Calu3 (cell line): ENCODE data around the gene TMEM40. TPM values are rescaled to one million over a fixed set of nuclear protein-coding genes. Genes with fewer than 3 reads are reported as not detected.

Experiments used
- BruUV-seq: library from RNA; stranded (reverse); fragments of 400-500 nt; replicated peaks from 2 replicates; lab custom pipeline; 2021; lab: Mats Ljungman, UMichigan
- CTCF ChIA-PET: fragments of 300-600 bp; sonication (Branson Sonifier 250); formaldehyde crosslinking; loops from one replicate; lab custom pipeline; 2022; ENCODE audit warnings: antibody characterized with exemption; lab: Charles Lee
- DNase-seq: peaks from one replicate; pipeline ENCODE4 v3.0.0; 2022
- H3K27ac Mint-ChIP-seq: one replicate; pipeline ENCODE4 v1.8.0; 2022; ENCODE audit warnings: mixed read lengths; ENCODE audit not compliant: unreplicated experiment
- H3K27me3 Mint-ChIP-seq: one replicate; pipeline ENCODE4 v1.8.0; 2022; ENCODE audit warnings: mixed read lengths; ENCODE audit not compliant: unreplicated experiment
- H3K36me3 Mint-ChIP-seq: one replicate; pipeline ENCODE4 v1.8.0; 2022; ENCODE audit warnings: mild to moderate bottlenecking, moderate library complexity, mixed read lengths; ENCODE audit not compliant: insufficient read depth, unreplicated experiment
- H3K4me1 Mint-ChIP-seq: one replicate; pipeline ENCODE4 v1.8.0; 2022; ENCODE audit warnings: mild to moderate bottlenecking, low read depth, mixed read lengths; ENCODE audit not compliant: unreplicated experiment
- H3K4me3 Mint-ChIP-seq: one replicate; pipeline ENCODE4 v1.8.0; 2022; ENCODE audit warnings: mild to moderate bottlenecking, low read depth, moderate library complexity, mixed read lengths; ENCODE audit not compliant: unreplicated experiment
- H3K9me3 Mint-ChIP-seq: one replicate; pipeline ENCODE4 v1.8.0; 2022; ENCODE audit warnings: low read depth, mixed read lengths; ENCODE audit not compliant: unreplicated experiment
- CTCF ChIP-seq: fragments of 200-600 bp; IDR thresholded peaks from one replicate; pipeline ENCODE4 v1.8.0; 2022; ENCODE audit warnings: antibody characterized with exemption; ENCODE audit not compliant: unreplicated experiment
- intact Hi-C: fragments of 100-400 bp; cut with micrococcal nuclease; formaldehyde crosslinking; loops from one replicate; pipeline ENCODE4 v1.10.0; 2022; ENCODE audit not compliant: unreplicated experiment
- total RNA-seq: library from RNA; stranded (reverse); gene quantifications from 2 replicates; pipeline ENCODE4 v1.2.3, GENCODE V29; 2022

TMEM40 gene
- total RNA-seq, 1 experiment from 2014 or later, result 0.42 TPM

GRCh38 chr3:12730506-12731242, 28.4 kb downstream of the TMEM40 start:
- DNase-seq, result no peak
- Mint-ChIP-seq H3K27me3 (peaks cover under 1% of the 10 kb centered on the region), H3K9me3 (no peaks in the 10 kb centered on the region), H3K4me1 (no peaks in the 10 kb centered on the region), H3K36me3 (no peaks in the 10 kb centered on the region), H3K4me3 (no peak overlapping the region), H3K27ac (no peak overlapping the region)
- intact Hi-C loops, result no loop called here
- no peak for TF ChIP-seq CTCF
- CTCF ChIA-PET, result no interaction called here
- no TSS peak for BruUV-seq

- BruUV-seq, result no TSS peak
Measured at GRCh38 chr3:12729051-12729651, 29.9 kb downstream of the TMEM40 start.

GRCh38 chr3:12727937-12728336, 31.1 kb downstream of the TMEM40 start:
- no peak for DNase-seq
- Mint-ChIP-seq H3K4me1 (no peaks in the 10 kb centered on the region), H3K36me3 (no peaks in the 10 kb centered on the region), H3K4me3 (no peak overlapping the region), H3K27me3 (peaks cover 19% of the 10 kb centered on the region), H3K27ac (no peak overlapping the region), H3K9me3 (peaks cover 3% of the 10 kb centered on the region)
- intact Hi-C loops, result no loop called here
- CTCF ChIA-PET, result no interaction called here
- no TSS peak for BruUV-seq
- no peak for TF ChIP-seq CTCF

More at GRCh38 chr3:12729051-12729651, 29.9 kb downstream of the TMEM40 start:
- no peak overlapping the region for H3K27ac Mint-ChIP-seq
- H3K36me3 Mint-ChIP-seq, result no peaks in the 10 kb centered on the region
- no peak for TF ChIP-seq CTCF
- peaks cover 16% of the 10 kb centered on the region for H3K27me3 Mint-ChIP-seq
- DNase-seq, result no peak
- peaks cover 3% of the 10 kb centered on the region for H3K9me3 Mint-ChIP-seq
- intact Hi-C loops, result no loop called here
- H3K4me3 Mint-ChIP-seq, result no peak overlapping the region
- no peaks in the 10 kb centered on the region for H3K4me1 Mint-ChIP-seq
- CTCF ChIA-PET, result no interaction called here

GRCh38 chr3:12727481-12727880, 31.6 kb downstream of the TMEM40 start:
- no peak for TF ChIP-seq CTCF
- Mint-ChIP-seq H3K9me3 (peaks cover 3% of the 10 kb centered on the region), H3K4me1 (no peaks in the 10 kb centered on the region), H3K4me3 (no peak overlapping the region), H3K27me3 (peaks cover 19% of the 10 kb centered on the region), H3K36me3 (no peaks in the 10 kb centered on the region), H3K27ac (no peak overlapping the region)
- no TSS peak for BruUV-seq
- no peak for DNase-seq
- CTCF ChIA-PET, result no interaction called here
- intact Hi-C loops, result no loop called here
